Measurements from ENCODE around the gene SACS. TPM values are rescaled to one million over a fixed set of nuclear protein-coding genes. Genes with fewer than 3 reads are reported as not detected.
"Not testable (repeated sequence)": the region's sequence is repeated elsewhere in the genome, so short reads cannot be mapped to it uniquely, and the experiment has no call there.

SACS gene
- total RNA-seq, 2 donors from 2014 or later = 36.8 to 47.6 TPM

DNA sequence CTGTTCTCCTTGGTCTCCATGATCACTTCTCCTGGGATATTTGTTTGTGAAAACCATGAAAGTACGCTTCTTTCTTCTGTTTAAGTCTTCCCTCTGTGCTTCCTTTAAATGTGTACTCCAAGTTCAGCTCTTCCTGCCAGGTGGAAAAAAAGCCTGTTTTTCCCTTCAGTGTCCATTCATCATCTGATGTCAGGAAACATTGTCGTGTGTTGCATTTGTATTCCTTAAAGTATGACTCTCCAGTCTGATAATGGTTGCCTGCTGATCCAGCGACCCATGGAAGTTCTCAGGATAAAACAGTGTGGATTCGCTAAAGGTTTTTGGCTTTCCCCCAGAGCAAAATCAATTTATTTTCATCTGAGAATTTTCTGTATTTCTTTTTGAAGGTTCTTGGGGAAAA is 22.3 kb downstream of the SACS start:
- TF ChIP-seq, protein P1, sequence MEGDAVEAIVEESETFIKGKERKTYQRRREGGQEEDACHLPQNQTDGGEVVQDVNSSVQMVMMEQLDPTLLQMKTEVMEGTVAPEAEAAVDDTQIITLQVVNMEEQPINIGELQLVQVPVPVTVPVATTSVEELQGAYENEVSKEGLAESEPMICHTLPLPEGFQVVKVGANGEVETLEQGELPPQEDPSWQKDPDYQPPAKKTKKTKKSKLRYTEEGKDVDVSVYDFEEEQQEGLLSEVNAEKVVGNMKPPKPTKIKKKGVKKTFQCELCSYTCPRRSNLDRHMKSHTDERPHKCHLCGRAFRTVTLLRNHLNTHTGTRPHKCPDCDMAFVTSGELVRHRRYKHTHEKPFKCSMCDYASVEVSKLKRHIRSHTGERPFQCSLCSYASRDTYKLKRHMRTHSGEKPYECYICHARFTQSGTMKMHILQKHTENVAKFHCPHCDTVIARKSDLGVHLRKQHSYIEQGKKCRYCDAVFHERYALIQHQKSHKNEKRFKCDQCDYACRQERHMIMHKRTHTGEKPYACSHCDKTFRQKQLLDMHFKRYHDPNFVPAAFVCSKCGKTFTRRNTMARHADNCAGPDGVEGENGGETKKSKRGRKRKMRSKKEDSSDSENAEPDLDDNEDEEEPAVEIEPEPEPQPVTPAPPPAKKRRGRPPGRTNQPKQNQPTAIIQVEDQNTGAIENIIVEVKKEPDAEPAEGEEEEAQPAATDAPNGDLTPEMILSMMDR (IDR thresholded peaks at IDR 0.05) = no peak
- Histone ChIP-seq H3K4me1 (ENCODE audit: control insufficient read depth in 1 of 2, low read depth in 2 of 2) (peaks cover 0 to 16% of the 10 kb centered on the region in 2 donors), H3K27me3 (replicated peaks; ENCODE audit: insufficient read depth) (no peaks in the 10 kb centered on the region), H3K27ac (no peak overlapping the region), H3K36me3 (no peaks in the 10 kb centered on the region), H3K4me3 (no peak overlapping the region), H3K9me3 (no peaks in the 10 kb centered on the region)
- DNase-seq (ENCODE audit: low spot score) (no peak), ATAC-seq (ENCODE audit: insufficient number of reproducible peaks, low FRiP score, low read depth) (no peak)

DNA sequence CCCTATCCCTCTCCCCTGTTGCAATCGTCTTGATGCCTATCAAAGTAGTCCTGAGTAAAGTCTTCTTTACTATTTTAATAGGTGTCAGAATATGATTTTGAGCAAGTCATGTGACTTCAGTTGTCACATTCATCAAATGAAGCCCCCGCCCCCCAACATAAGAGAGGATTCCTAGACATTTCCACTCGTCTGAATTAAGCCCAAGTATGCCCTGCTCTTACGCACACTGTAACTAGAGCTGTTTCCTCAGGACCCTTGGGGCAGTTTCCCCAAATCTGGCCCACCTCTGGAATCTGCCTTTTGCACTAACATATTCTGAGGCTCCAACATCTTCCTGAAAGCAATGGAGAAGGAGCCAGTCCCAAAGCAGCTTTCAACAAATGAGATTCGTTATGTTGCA is 25.5 kb downstream of the SACS start:
- no peaks in the 10 kb centered on the region for H3K27me3 ChIP-seq (replicated peaks; ENCODE audit: insufficient read depth)
- no peak overlapping the region for H3K27ac ChIP-seq
- peaks cover 0 to 3% of the 10 kb centered on the region in 2 donors for H3K4me1 ChIP-seq (ENCODE audit: control insufficient read depth in 1 of 2, low read depth in 2 of 2)
- H3K4me3 ChIP-seq = no peak overlapping the region
- ATAC-seq (ENCODE audit: insufficient number of reproducible peaks, low FRiP score, low read depth) (no peak), DNase-seq (ENCODE audit: low spot score) (no peak)
- TF ChIP-seq, protein P1 (IDR thresholded peaks at IDR 0.05) = no peak
- H3K9me3 ChIP-seq = no peaks in the 10 kb centered on the region
- H3K36me3 ChIP-seq = no peaks in the 10 kb centered on the region

DNA sequence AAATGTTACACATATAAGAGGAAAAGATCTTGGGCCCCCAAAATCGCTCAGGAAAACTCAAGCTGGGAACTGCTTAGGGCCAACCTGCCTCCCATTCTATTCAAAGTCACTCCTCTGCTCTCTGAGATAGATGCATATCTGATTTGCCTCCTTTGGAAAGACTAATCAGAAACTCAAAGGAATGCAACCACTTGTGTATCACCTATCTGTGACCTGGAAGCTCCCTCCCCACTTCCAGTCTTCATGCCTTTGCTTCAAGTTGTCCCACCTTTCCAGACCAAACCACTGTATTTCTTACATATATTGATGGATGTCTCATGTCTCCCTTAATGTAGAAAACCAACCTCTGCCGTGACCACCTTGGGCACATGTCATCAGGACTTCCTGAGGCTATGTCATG is 32.3 kb downstream of the SACS start:
- H3K4me3 ChIP-seq; H3K36me3 ChIP-seq; ATAC-seq (ENCODE audit: insufficient number of reproducible peaks, low FRiP score, low read depth): not testable (repeated sequence)

DNA sequence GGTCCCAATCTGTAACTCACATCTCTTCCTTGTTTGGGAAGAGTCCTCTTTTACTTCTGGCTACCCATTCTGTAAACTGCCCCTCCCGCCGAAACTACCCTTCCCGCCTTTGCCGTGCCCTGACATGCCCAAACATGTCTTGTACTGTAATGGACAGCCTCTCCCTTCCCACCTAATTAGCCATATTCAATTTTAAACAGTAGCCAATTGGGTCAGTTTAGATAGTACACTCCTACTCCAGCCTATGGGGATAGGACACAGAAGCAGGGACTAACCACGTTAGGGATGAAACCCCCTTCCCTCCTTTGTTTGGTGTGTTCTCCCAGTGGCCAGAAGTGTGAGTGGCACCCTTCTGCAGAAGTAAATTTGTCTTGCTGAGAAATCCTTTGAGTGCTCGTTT is 34.2 kb downstream of the SACS start:
- TF ChIP-seq, protein P1 (IDR thresholded peaks at IDR 0.05) = no peak
- no peak for DNase-seq (ENCODE audit: low spot score)
- H3K27ac ChIP-seq = no peak overlapping the region

More for the DNA sequence above, 32.3 kb downstream of the SACS start:
- not testable (repeated sequence) for DNase-seq (ENCODE audit: low spot score); H3K27me3 ChIP-seq (replicated peaks; ENCODE audit: insufficient read depth); H3K9me3 ChIP-seq; H3K27ac ChIP-seq; H3K4me1 ChIP-seq (ENCODE audit: control insufficient read depth in 1 of 2, low read depth in 2 of 2)

DNA sequence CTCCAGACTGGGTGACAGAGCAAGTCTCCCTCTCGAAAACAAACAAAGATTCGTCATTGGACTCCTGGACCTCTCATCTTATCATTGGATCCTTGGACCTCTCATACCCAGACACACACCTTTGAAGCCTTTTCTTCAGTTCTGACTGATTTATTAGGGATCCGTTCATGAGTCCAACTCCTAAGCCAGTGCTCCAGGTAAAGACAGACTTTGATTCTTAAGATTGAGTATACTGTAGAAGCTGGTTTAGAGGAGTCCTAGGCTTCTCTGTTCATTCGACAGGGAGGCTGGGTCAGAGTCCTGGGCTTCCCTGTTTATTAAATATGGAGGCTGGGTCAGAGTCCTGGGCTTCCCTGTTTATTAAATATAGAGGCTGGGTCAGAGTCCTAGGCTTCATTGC is 38.7 kb downstream of the SACS start:
- no peak overlapping the region for H3K4me3 ChIP-seq
- peaks cover 0 to 7% of the 10 kb centered on the region in 2 donors for H3K4me1 ChIP-seq (ENCODE audit: control insufficient read depth in 1 of 2, low read depth in 2 of 2)
- TF ChIP-seq, protein P1 (IDR thresholded peaks at IDR 0.05) = no peak
- no peaks in the 10 kb centered on the region for H3K36me3 ChIP-seq
- H3K9me3 ChIP-seq = no peaks in the 10 kb centered on the region
- ATAC-seq (ENCODE audit: insufficient number of reproducible peaks, low FRiP score, low read depth) = no peak
- H3K27ac ChIP-seq = no peak overlapping the region
- H3K27me3 ChIP-seq (replicated peaks; ENCODE audit: insufficient read depth) = no peaks in the 10 kb centered on the region
- no peak for DNase-seq (ENCODE audit: low spot score)

More for the DNA sequence above, 34.2 kb downstream of the SACS start:
- no peaks in the 10 kb centered on the region for H3K9me3 ChIP-seq
- H3K4me1 ChIP-seq (ENCODE audit: control insufficient read depth in 1 of 2, low read depth in 2 of 2) = no peaks in the 10 kb centered on the region
- H3K4me3 ChIP-seq = no peak overlapping the region
- no peak for ATAC-seq (ENCODE audit: insufficient number of reproducible peaks, low FRiP score, low read depth)
- no peaks in the 10 kb centered on the region for H3K27me3 ChIP-seq (replicated peaks; ENCODE audit: insufficient read depth)
- no peaks in the 10 kb centered on the region for H3K36me3 ChIP-seq

DNA sequence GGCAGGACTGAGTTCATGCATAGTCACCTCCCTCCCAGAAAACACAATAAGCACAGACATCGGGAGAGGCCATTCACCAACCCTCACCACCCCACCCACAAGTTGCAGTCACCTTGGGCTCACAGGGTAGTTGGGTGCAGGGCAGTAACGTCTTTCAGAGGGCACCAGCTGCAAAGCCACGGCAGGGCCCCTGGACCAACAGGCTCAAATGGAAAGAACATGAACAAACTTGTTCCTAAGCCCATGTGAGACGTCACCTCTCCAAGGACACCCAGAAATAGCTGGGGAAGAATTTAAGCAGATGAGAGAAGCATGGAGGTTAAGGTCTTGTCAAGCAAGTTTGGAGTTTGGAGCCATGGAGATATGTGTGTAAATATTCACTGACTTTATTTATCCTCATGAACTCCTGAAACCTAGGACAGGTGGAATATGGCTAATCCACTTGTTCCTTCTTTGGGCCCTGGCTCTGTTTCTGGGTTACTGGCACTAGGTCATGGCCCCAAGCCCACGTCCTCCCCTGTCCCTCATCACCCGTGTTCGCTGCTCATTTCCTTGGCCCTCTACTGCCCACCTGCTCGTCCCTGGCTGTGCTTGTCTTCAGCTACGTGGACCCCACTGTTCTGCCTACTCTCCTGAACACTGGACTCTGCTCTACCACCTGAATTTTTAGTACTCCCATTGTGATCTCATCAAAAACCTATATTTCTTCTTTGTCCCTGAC is 40.4 kb downstream of the SACS start:
- H3K27ac ChIP-seq = no peak overlapping the region
- H3K4me3 ChIP-seq = no peak overlapping the region
- H3K27me3 ChIP-seq (replicated peaks; ENCODE audit: insufficient read depth) = no peaks in the 10 kb centered on the region
- TF ChIP-seq, protein P1 (IDR thresholded peaks at IDR 0.05) = no peak
- DNase-seq (ENCODE audit: low spot score) (no peak), ATAC-seq (ENCODE audit: insufficient number of reproducible peaks, low FRiP score, low read depth) (no peak)
- no peaks in the 10 kb centered on the region for H3K36me3 ChIP-seq
- H3K4me1 ChIP-seq (ENCODE audit: control insufficient read depth in 1 of 2, low read depth in 2 of 2) = peaks cover 3 to 12% of the 10 kb centered on the region in 2 donors
- no peaks in the 10 kb centered on the region for H3K9me3 ChIP-seq

All from thoracic aorta (tissue), 2 donors.